HCT116 (cell line): ENCODE results near the gene IMMP2L. TPM values are rescaled to one million over a fixed set of nuclear protein-coding genes. Genes with fewer than 3 reads are reported as not detected.

Experiments used
- ATAC-seq: fragments of 200-7000 bp; cut with Tn5 transposase; 2 replicates; pipeline ENCODE4 v1.9.1; 2020; ENCODE audit warnings: mild to moderate bottlenecking, moderate library complexity
- BruUV-seq: library from RNA; stranded (reverse); fragments of 400-500 nt; replicated peaks from 2 replicates; lab custom pipeline; 2021; lab: Mats Ljungman, UMichigan
- CTCF ChIA-PET: fragments of 300-600 bp; sonication (Branson Sonifier 250); formaldehyde crosslinking; loops from one replicate; lab custom pipeline; 2021; ENCODE audit warnings: antibody characterized with exemption; lab: Charles Lee
- POLR2A ChIA-PET: fragments of 300-600, 350-600 bp; sonication (Branson Sonifier 250); formaldehyde crosslinking; loops from one replicate; lab custom pipeline; 2021; ENCODE audit warnings: antibody characterized with exemption; lab: Charles Lee
- RAD21 ChIA-PET, 2 experiments: fragments of 300-600 bp; sonication (Branson Sonifier 250); formaldehyde crosslinking; loops; one replicate each; lab custom pipeline; 2023; ENCODE audit warnings: low total read pairs in 2 of 2; ENCODE audit not compliant: uncharacterized antibody in 2 of 2, unreplicated experiment in 2 of 2, low non-redundant PET in 1 of 2; lab: Charles Lee
- DNase-seq: peaks from one replicate; pipeline ENCODE4 v3.0.0-alpha.2; 2010; ENCODE audit warnings: low read depth, low spot score
- H2AFZ ChIP-seq: fragments of 200-600 bp; shearing (Covaris generic), sonication (generic); 2 replicates; pipeline ENCODE4 v1.6.1; 2017; ENCODE audit warnings: low read depth, mixed run types, mixed read lengths, antibody characterized with exemption, low read length; ENCODE audit not compliant: poor library complexity, severe bottlenecking
- H3K27ac ChIP-seq: 2 replicates; pipeline ENCODE4 v1.5.1; 2012; ENCODE audit warnings: low read depth, low read length
- H3K27me3 ChIP-seq: fragments of 200-600 bp; sonication (generic); 2 replicates; pipeline ENCODE4 v1.6.1; 2016; ENCODE audit warnings: mixed run types, low read length, mixed read lengths; ENCODE audit not compliant: insufficient read depth
- H3K36me3 ChIP-seq, 2 experiments: fragments of 200-500 bp in 1 of 2; fragments of 200-600 bp in 1 of 2; sonication (Bioruptor generic) in 1 of 2; sonication (generic) in 1 of 2; 2 replicates each; pipeline versions ENCODE4 v1.5.1 to v1.6.1; 2014 to 2016; ENCODE audit warnings: low read length in 2 of 2, inconsistent platforms in 1 of 2, mixed read lengths in 1 of 2, mixed run types in 1 of 2; ENCODE audit not compliant: insufficient read depth in 2 of 2, control insufficient read depth in 1 of 2
- H3K4me1 ChIP-seq, 2 experiments: fragments of 200-600 bp in 1 of 2; sonication (generic) in 1 of 2; 2 replicates each; pipeline versions ENCODE4 v1.5.1 to v1.6.1; 2012 to 2017; ENCODE audit warnings: low read length in 2 of 2, inconsistent platforms in 1 of 2, mild to moderate bottlenecking in 1 of 2, mixed read lengths in 1 of 2, mixed run types in 1 of 2, moderate library complexity in 1 of 2; ENCODE audit not compliant: insufficient read depth in 2 of 2, control insufficient read depth in 1 of 2
- H3K4me2 ChIP-seq: fragments of 200-600 bp; sonication (generic); 2 replicates; pipeline ENCODE4 v1.6.1; 2017; ENCODE audit warnings: mixed run types, low read length, mixed read lengths
- H3K4me3 ChIP-seq, 2 experiments: fragments of 200-600 bp in 1 of 2; sonication (generic) in 1 of 2; replicated peaks in 1 of 2; 2 replicates each; pipeline ENCODE4 v1.5.1; 2011 to 2016; ENCODE audit warnings: low read length in 2 of 2, control low read depth in 1 of 2, low read depth in 1 of 2, mild to moderate bottlenecking in 1 of 2, mixed read lengths in 1 of 2, mixed run types in 1 of 2
- H3K79me2 ChIP-seq: fragments of 200-600 bp; sonication (generic); 2 replicates; pipeline ENCODE4 v1.6.1; 2017; ENCODE audit warnings: mild to moderate bottlenecking, mixed run types, low read length, moderate library complexity, mixed read lengths; ENCODE audit not compliant: insufficient read depth
- H3K9ac ChIP-seq: fragments of 200-600 bp; sonication (generic); 2 replicates; pipeline ENCODE4 v1.6.1; 2016; ENCODE audit warnings: low read length, mixed read lengths
- H3K9me2 ChIP-seq: fragments of 200-600 bp; sonication (generic), shearing (Covaris generic); 2 replicates; pipeline ENCODE4 v1.6.1; 2017; ENCODE audit warnings: mixed run types, mild to moderate bottlenecking, moderate library complexity; ENCODE audit not compliant: insufficient read depth
- H3K9me3 ChIP-seq, 2 experiments: fragments of 200-500 bp in 1 of 2; fragments of 200-600 bp in 1 of 2; sonication (Bioruptor generic) in 1 of 2; sonication (generic) in 1 of 2; 2 replicates each; pipeline ENCODE4 v1.6.1; 2014 to 2017; ENCODE audit warnings: low read length in 2 of 2, mixed read lengths in 2 of 2, inconsistent platforms in 1 of 2, low read depth in 1 of 2, mild to moderate bottlenecking in 1 of 2, mixed run types in 1 of 2, moderate library complexity in 1 of 2; ENCODE audit not compliant: control insufficient read depth in 1 of 2, insufficient read depth in 1 of 2
- H4K20me1 ChIP-seq: fragments of 200-600 bp; sonication (generic), shearing (Covaris generic); 2 replicates; pipeline ENCODE4 v1.6.1; 2017; ENCODE audit warnings: mixed run types, mild to moderate bottlenecking, moderate library complexity; ENCODE audit not compliant: insufficient read depth
- CEBPB ChIP-seq: IDR thresholded peaks from 2 replicates; pipeline ENCODE4 v1.6.1; 2012; ENCODE audit warnings: low read depth
- CTCF ChIP-seq, 3 experiments: fragments of 200-600 bp in 1 of 3; sonication (generic) in 1 of 3; IDR thresholded peaks in 2 of 3; conservative IDR thresholded peaks in 1 of 3; 2 replicates each; pipeline ENCODE4 v1.5.1; 2012 to 2017; ENCODE audit warnings: low read depth in 2 of 3, low read length in 2 of 3, antibody characterized with exemption in 1 of 3, borderline replicate concordance in 1 of 3, control low read depth in 1 of 3, mild to moderate bottlenecking in 1 of 3, mixed read lengths in 1 of 3, mixed run types in 1 of 3, moderate library complexity in 1 of 3; ENCODE audit not compliant: insufficient read depth in 1 of 3
- POLR2A ChIP-seq: IDR thresholded peaks from 2 replicates; pipeline ENCODE4 v1.7.0; 2011; ENCODE audit warnings: borderline replicate concordance; ENCODE audit not compliant: insufficient read depth, insufficient read length; ENCODE audit errors: extremely low read depth
- POLR2AphosphoS5 ChIP-seq: IDR thresholded peaks from 2 replicates; pipeline ENCODE4 v1.6.1; 2011; ENCODE audit warnings: mild to moderate bottlenecking, low read depth, low read length, moderate library complexity
- RAD21 ChIP-seq: IDR thresholded peaks from 2 replicates; pipeline ENCODE4 v1.6.1; 2012; ENCODE audit warnings: low read depth, mild to moderate bottlenecking
- intact Hi-C: fragments of 100-400 bp; cut with micrococcal nuclease; formaldehyde crosslinking; loops from 2 replicates; pipeline ENCODE4 v1.10.0; 2022
- total RNA-seq: library from RNA; stranded (reverse); gene quantifications from one replicate; pipeline ENCODE4 v1.2.1, GENCODE V29; 2021; ENCODE audit not compliant: unreplicated experiment
- TF ChIP-seq, protein P1 (sequence below): IDR thresholded peaks from 2 replicates; pipeline ENCODE4 v1.6.1; 2012; ENCODE audit warnings: low read depth

IMMP2L gene
- total RNA-seq, 1 experiment from 2014 or later = 21.1 TPM

DNA sequence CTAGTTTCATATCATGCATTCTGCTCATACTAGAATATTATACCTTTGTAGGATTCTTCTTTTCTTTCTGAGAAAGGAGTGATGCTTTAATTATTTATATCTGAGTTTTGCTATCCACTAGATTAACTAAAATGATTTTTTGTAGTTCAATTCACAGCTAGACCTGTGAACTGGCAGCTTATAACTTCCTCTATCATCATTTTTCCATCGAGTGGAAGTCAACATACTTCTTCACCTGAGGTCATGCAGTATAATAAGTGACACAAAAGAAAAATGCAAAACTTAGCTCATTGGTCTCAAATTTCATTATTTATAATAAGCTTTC lies 463.4 kb downstream of the IMMP2L start (continued):
- TF ChIP-seq, protein P1, sequence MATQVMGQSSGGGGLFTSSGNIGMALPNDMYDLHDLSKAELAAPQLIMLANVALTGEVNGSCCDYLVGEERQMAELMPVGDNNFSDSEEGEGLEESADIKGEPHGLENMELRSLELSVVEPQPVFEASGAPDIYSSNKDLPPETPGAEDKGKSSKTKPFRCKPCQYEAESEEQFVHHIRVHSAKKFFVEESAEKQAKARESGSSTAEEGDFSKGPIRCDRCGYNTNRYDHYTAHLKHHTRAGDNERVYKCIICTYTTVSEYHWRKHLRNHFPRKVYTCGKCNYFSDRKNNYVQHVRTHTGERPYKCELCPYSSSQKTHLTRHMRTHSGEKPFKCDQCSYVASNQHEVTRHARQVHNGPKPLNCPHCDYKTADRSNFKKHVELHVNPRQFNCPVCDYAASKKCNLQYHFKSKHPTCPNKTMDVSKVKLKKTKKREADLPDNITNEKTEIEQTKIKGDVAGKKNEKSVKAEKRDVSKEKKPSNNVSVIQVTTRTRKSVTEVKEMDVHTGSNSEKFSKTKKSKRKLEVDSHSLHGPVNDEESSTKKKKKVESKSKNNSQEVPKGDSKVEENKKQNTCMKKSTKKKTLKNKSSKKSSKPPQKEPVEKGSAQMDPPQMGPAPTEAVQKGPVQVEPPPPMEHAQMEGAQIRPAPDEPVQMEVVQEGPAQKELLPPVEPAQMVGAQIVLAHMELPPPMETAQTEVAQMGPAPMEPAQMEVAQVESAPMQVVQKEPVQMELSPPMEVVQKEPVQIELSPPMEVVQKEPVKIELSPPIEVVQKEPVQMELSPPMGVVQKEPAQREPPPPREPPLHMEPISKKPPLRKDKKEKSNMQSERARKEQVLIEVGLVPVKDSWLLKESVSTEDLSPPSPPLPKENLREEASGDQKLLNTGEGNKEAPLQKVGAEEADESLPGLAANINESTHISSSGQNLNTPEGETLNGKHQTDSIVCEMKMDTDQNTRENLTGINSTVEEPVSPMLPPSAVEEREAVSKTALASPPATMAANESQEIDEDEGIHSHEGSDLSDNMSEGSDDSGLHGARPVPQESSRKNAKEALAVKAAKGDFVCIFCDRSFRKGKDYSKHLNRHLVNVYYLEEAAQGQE = no peak
- TF ChIP-seq POLR2A = no peak
- no peak for TF ChIP-seq POLR2AphosphoS5

DNA sequence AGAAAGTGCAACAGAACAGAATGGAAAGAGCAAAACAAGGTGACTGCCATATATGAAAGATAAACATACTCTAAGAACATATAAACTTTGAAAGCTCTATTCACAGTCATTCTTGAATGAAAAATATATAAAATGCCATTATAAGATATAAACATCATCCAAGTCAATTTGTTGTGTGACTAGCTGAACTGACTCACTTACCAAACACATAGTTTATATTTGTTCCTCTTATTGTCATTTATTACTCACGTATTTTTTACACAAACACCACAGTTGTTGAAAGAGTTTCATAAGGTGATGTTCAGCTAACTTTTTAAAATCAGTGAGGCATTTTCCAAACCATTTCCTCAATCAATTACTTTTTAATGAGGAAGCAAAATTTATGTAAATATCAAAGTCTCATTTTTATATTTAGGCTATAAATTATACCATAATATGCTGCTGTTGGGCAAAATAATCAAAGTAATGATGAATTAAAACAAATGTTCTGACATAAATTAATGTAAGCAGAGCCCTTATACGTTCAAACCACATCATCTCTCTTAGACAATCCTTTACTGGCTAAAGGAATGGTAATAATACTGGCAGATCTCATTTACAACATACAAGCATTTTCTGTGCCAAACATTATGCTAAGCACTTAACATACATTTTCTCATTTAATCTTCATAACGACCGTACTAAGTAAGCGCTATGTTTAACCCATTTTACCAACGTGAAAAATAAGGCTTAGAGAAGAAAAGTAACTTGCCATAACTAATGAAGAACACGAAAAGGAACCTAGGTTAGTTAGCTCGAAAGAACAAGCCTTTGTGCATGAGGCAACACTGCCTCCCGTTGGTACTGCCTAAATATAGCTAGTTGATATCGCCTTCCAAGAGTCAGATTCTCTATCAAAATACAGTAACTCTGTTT lies 464.0 kb downstream of the IMMP2L start:
- no TSS peak for BruUV-seq
- ATAC-seq = peak; percentile 55; the same call in 1 of the 2 replicates
- no peaks in the 10 kb centered on the region for H3K27me3 ChIP-seq
- no peak overlapping the region for H3K9ac ChIP-seq
- H3K4me1 ChIP-seq = no peaks in the 10 kb centered on the region
- H4K20me1 ChIP-seq = no peaks in the 10 kb centered on the region
- H3K79me2 ChIP-seq = no peaks in the 10 kb centered on the region
- H3K27ac ChIP-seq = no peak overlapping the region
- TF ChIP-seq RAD21 (peak; percentile 53), CTCF (IDR thresholded peaks at IDR 0.05 in 2 of 3, conservative IDR thresholded peaks at IDR 0.05 in 1 of 3; ENCODE audit: borderline replicate concordance in 1 of 3, insufficient read depth in 1 of 3, low read depth in 2 of 3, low read length in 2 of 3) (peak in 2 of 3 experiments; percentile 59 to 62; a peak in 4 of 6 replicates), CEBPB (no peak)
- no peak overlapping the region for H2AFZ ChIP-seq
- H3K36me3 ChIP-seq = no peaks in the 10 kb centered on the region
- no peaks in the 10 kb centered on the region for H3K9me2 ChIP-seq
- DNase-seq = peak; percentile 18
- RAD21 ChIA-PET = no interaction called here
- intact Hi-C loops = loop anchor here (10.0 kb wide), 1 partner anchor 1253 kb away; no protein-coding TSS in a partner anchor
- H3K4me2 ChIP-seq = no peak overlapping the region
- no peaks in the 10 kb centered on the region for H3K9me3 ChIP-seq
- POLR2A ChIA-PET = no interaction called here
- H3K4me3 ChIP-seq = no peak overlapping the region
- CTCF ChIA-PET = interaction anchor here (1.0 to 1.5 kb wide), 7 partner anchors 10 to 1245 kb away, joined by 3 to 6 read pairs (median 3); no protein-coding TSS in a partner anchor
